NCI-H345 treated with DMSO at 0.1 percent for 48 hours (cell line): Measurements from ENCODE around the gene FMNL2.

ENCODE experiments used
- DNase-seq: peaks from one replicate; lab custom pipeline; 2025; ENCODE audit not compliant: unreplicated experiment; lab: John Stamatoyannopoulos, UW

Gene FMNL2

DNA sequence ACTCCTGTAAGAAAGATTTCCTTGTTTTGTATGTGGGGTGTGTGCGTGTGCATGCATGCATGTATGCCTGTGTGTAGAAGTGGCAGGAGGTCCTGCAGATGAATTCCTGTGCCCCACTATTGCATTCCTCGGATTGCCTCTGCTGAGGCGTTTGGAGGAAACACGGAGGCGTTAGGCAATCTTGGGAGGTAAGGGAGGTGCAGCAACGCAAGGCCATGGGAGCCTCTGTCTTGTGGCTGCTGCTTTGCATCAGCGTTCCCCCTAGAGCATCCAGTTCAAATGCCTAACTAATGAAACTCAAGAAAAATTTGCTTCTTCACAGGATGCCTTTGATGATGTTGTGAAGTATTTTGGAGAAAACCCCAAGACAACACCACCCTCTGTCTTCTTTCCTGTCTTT is 302.3 kb downstream of the FMNL2 start:
- no peak for DNase-seq

- DNase-seq = no peak
These were observed 303.1 kb downstream of the FMNL2 start for GRCh38 chr2:152638056-152638455.

DNA sequence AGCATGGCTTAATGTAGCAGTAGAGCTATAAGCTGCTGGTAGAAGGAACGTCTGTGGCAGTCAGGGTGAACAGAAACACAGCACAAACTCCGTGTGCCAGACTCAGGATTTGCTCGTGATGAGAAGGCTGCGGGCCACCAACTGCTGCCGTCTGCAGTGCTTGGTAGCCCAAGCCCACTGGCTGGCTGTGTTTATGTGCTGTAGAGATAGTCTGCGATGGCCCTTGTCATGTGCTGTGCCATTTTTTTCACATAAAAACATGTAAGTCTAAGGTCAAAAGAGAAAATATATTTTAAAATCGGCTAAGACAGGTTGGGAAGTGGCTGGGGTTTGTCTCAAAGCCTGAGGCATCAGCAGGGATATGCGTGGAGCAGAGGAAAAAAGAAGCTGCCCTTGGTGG is 303.6 kb downstream of the FMNL2 start:
- no peak for DNase-seq

GRCh38 chr2:152644189-152644873 is 309.4 kb downstream of the FMNL2 start:
- no peak for DNase-seq

GRCh38 chr2:152646264-152646663 is 311.3 kb downstream of the FMNL2 start:
- no peak for DNase-seq

- no peak for DNase-seq
These were observed 311.8 kb downstream of the FMNL2 start for GRCh38 chr2:152646775-152647174.

DNA sequence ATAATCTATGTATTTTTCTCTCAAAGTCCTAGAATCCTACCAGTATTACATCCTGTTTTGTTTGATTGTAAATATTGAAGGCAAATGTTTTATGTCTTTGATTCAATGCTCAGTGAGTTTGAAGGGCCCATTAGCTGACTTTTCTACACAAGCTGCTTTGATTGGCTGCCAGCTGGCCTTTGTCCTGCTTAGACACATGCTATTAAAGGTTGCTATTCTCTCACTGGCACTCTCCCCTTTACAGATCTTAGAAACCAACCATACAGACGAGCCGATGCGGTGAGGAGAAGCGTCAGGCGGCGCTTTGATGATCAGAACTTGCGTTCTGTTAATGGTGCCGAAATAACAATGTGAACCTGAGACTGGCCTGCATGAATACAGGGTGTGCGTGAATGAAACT is 312.6 kb downstream of the FMNL2 start:
- peak; percentile 81 for DNase-seq

DNA sequence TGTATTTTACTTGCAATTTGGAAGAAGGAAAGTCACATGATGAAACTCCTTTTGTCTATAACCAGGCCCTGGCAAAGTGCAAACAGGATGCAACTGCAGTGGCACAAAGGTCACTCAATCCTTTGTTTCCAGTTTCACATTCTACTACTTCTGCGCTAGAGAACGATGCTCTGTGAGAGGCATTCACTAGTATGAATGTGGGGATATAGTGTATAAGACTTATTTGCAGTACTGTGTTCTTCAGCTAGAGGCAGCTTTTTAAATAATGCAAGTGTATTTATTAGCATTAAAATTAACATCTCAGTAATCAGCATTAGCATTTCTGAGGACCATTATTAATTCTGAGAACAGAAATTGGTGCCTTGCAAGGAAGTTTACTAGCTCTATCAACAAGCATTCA is 313.4 kb downstream of the FMNL2 start:
- DNase-seq = no peak

DNA sequence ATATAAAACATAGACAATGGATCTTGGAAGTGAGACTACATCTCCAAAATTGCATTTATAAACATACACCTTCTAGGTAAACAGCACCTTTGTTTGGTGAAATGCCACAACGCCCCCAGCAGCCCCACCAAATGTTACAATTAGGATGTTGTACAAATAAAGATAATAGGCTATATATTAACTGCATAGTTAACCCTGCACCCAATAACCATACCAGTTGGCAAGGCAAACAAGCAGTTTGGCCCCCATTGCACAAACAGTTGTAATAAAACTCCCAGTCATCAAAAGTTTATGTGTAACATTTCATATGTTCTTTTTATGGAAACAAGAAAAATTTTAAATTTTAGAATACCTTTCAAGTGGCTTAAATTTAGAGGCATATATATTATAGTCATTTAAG is 315.0 kb downstream of the FMNL2 start:
- no peak for DNase-seq

DNA sequence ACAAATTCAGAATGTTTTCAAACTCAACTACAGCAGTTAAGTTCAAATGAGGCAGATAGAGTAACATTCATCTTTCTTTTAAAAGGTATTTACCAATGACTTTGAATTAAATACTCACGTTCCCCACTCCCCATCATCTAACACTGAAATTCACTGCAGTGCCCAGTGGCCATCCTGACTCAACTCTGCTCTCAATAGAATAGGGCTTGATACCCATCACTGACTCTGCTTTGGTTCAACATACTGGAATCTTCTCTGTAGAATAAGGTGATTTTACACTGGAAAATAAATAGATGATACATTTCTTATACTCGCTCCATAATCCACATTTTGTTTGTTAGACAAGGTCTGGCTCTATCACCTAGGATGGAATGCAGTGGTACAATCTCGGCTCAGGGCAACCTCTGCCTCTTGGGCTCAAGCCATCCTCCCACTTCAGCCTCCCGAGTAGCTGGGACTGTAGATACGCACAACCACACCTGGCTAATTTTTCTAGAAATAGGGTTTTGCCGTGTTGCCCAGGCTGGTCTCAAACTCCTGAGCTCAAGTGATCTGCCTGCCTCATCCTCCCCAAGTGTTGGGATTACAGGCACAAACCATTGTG is 315.9 kb downstream of the FMNL2 start:
- DNase-seq = no peak

GRCh38 chr2:152651834-152652233 is 316.9 kb downstream of the FMNL2 start:
- no peak for DNase-seq

DNA sequence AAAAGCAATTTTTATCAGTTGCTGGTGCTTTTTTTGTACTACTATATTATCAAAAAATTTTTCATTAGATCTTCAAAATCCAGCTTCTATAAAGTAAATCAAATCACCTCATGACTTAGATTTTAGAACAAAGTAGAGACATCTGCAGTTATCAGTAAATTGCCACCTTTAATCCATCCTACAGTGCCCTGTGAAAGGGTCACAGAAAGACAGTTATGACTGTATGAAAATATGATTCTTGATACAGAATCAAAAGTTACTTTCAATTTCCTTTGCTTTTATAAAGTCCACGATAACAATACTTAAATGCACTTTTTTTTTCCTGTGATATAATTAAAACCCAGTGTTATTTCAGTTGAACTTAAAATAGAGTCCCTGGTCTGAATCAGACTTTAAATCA is 320.9 kb downstream of the FMNL2 start:
- no peak for DNase-seq

DNA sequence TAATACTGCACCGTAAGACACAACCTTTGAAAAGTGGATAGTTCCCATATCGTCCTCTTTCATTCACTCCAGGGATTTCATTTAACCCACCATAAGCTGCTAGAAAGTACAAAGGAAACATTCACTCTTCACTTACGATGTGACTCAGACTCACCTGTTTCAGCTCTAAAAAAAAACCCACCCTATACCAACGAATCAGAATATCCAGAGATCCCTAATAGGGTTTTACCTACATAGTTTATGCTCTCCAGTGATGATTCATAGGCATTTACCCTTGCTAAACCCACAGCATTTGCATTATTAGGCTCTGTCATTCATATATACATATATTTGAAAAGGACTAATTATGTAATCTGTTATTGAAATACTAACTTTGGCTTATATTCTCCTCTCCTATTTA is 322.1 kb downstream of the FMNL2 start:
- DNase-seq = no peak

- no peak for DNase-seq
These were observed 323.2 kb downstream of the FMNL2 start for GRCh38 chr2:152658221-152658620.

GRCh38 chr2:152661076-152661475 is 326.1 kb downstream of the FMNL2 start:
- DNase-seq = no peak

DNA sequence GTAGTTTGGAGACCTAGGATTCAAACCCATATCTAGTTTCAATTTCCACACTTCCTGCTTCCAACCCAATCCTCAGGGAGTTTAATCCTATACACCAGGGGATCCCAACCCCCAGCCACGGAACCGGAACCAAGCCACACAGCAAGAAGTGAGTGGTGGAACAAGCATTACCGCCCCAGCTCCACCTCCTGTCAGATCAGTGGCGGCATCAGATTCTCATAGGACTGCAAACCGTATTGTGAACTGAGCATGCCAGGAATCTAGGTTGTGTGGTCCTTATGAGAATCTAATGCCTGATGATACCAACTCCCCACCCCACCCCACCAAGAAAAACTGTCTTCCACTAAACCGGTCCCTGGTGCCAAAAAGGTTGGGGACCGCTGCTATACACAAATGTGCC is 329.8 kb downstream of the FMNL2 start:
- no peak for DNase-seq

DNA sequence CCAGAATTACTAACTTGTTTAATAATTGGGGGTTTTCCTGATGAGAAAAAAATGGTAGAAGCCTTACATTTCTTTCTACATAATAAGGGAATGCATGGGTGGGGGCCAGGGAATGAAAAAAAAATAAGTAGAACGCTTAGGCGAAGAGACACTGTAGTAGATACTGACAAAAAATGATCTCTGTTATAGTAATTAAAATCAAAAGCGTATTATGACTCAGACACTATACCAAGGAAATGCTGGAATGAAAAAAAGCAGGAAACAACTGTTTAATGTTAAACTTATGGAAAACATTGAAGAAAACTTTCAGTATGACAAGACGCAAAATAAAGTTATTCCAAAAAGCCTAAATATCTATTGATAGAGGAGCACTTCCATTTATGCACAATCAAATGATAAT is 339.4 kb downstream of the FMNL2 start:
- DNase-seq = no peak

DNA sequence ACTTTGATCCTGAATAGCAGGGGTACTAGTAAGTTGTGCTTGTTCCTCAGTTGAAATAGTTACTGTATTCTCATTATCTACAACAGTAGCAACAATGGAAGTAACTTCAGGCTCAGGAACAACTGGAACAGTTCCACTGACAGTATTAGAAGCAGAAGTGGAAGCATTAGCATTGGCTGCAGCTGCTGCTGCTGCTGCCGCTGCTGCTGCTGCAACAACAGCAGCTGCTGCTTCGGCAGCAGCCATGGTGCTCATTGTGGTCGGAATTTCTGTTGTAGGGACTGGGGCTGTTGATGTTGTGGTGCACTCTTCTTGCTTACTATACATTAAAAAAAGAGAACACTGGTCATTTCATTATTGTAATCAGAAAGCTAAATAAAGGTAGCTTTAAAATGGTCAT is 341.5 kb downstream of the FMNL2 start:
- DNase-seq = no peak

DNA sequence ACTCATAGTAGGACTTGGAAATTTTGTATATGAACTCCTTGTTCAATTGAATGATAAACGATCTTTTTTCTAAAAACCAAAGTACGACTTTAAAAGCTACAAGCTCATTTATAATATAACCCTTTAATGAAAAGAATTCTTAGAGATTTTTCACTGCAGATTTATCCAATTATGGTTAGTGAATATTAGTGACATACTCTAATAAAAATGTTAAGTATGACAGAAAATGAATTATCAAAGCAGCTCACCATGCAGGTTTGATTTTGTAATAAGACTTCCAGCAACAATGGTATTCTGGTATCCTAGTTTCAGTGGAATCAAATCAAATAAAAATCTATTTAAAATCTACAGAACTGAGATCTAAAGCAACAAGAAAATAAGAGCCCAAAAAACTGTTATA is 343.8 kb downstream of the FMNL2 start:
- DNase-seq = no peak

GRCh38 chr2:152682663-152683062 is 347.7 kb downstream of the FMNL2 start:
- DNase-seq = no peak

- no peak for DNase-seq
These were observed 348.4 kb downstream of the FMNL2 start for GRCh38 chr2:152683400-152683799.

DNA sequence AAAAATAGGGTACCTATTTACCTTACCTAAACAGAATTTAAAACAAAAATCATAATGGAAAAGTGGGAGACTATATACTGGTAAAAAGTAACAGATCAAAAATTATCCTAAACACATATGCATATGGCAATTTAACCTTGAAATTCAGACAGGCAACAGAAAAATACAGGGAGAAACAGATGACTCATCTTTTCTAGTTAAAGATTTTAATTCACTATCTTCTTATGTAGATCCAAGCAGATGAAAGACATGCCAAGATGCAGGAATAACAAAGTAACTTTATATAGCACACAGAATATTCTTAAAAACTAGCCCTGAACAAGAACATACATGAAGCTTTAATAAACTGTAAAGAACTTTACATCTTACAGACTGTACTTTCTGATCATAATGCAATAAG is 351.3 kb downstream of the FMNL2 start:
- DNase-seq = no peak

- no peak for DNase-seq
These were observed 358.1 kb downstream of the FMNL2 start for GRCh38 chr2:152693033-152693432.
